ENCODE results near the gene ACACB. TPM values are rescaled to one million over a fixed set of nuclear protein-coding genes. Genes with fewer than 3 reads are reported as not detected.

The ACACB gene
- total RNA-seq, 6 experiments from 2014 or later, result 107 to 237 (median 187) TPM

DNA sequence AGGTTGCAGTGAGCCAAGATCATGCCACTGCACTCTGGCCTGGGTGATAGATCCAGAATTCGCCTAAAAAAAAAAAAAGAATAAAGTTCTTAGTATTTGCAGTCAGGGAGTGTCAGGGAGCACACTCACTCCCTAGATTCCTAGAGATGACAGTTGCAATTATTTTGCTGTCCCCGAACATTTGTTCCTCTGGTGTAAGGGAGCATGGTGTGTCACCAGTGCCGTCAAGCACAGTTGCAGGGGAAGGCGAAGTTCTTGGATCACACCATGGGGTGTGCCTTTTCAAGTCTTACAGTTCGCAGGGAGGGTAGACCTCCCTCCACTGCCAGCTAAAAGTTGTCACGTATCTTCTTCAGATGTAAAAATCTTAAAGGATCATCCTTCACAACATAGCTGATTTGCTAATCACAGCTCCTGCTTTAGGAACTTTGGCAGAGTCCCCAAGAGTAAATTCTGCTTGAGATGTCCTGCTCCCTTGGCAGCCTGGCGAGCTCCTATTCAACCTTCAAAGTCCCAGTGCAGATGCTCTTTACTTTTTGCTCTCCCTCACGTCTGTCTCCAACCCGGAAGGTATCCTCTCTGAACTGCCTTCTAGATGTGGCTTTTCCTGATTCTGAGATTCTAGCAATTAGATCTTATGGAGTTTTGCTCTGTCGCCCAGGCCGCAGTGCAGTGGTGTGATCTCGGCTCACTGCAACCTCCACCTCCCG lies 11.3 kb downstream of the ACACB start:
- Histone ChIP-seq H3K4me3 (no peak overlapping the region), H3K36me3 (no peaks in the 10 kb centered on the region), H3K27me3 (no peaks in the 10 kb centered on the region), H3K27ac (peak overlapping the region in 1 of 3 donors; percentile 87), H3K9me3 (no peaks in the 10 kb centered on the region), H3K4me1 (peaks cover 0 to 45% (median 19%) of the 10 kb centered on the region in 4 donors)
- DNase-seq (no peak), ATAC-seq (no peak)
- TF ChIP-seq POLR2A (IDR thresholded peaks at IDR 0.05), result no peak
- TF ChIP-seq, protein P1, sequence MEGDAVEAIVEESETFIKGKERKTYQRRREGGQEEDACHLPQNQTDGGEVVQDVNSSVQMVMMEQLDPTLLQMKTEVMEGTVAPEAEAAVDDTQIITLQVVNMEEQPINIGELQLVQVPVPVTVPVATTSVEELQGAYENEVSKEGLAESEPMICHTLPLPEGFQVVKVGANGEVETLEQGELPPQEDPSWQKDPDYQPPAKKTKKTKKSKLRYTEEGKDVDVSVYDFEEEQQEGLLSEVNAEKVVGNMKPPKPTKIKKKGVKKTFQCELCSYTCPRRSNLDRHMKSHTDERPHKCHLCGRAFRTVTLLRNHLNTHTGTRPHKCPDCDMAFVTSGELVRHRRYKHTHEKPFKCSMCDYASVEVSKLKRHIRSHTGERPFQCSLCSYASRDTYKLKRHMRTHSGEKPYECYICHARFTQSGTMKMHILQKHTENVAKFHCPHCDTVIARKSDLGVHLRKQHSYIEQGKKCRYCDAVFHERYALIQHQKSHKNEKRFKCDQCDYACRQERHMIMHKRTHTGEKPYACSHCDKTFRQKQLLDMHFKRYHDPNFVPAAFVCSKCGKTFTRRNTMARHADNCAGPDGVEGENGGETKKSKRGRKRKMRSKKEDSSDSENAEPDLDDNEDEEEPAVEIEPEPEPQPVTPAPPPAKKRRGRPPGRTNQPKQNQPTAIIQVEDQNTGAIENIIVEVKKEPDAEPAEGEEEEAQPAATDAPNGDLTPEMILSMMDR (IDR thresholded peaks at IDR 0.05), result no peak
- intact Hi-C loops (cut with DNase I), result no loop called here
- 74% methylated on average over 11 of the region's 13 CpGs for WGBS (ENCODE audit: insufficient coverage, low coverage, low lambda C conversion rate, missing lambda C conversion rate)

DNA sequence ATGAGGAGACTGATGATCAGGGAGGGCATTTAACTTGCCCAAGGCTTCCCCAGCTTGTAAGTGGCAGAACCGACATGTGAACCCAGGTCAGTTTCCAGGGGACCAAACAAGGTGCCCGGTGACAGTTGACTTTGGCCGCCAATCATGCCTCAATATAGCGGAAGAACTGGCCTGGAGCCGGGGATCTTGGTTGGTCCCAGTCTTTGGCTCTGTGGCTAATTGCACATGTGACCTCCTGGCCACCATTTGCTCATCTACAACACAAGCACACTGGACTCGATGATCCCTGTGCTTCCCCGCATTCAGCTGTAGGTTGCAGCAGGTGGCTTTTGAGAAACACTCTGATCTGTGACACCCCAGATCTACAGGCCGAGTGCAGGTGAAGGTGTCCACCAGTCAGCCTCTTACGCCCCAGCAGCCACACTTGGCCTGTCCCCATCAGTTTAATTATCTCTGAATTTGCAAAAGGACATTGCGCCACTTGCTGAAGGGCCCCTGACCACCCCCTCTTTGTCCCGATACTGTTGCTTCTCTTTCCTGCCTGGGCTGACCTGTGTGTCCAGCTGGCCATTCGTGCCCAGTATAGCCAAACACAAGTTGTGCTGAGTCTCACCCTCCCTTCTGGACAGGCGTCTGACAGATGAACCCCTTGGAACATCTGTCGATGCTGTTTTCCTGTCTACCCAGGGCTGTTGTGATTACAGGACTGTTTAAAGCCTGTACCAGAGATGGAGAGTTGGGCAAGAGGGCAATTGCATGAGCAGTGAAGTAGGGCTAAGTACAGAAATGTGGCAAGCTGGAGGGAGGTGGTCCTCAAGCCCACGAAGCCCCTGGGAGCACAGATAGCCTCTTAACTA lies 14.1 kb downstream of the ACACB start:
- ATAC-seq (peak; percentile 23 to 54 (median 50)), DNase-seq (peak; percentile 46 to 91 (median 88))
- 26% methylated on average over 10 of the region's 15 CpGs for WGBS (ENCODE audit: insufficient coverage, low coverage, low lambda C conversion rate, missing lambda C conversion rate)
- Histone ChIP-seq H3K4me1 (peaks cover 0 to 55% (median 22%) of the 10 kb centered on the region in 4 donors), H3K27me3 (no peaks in the 10 kb centered on the region), H3K9me3 (no peaks in the 10 kb centered on the region), H3K27ac (peak overlapping the region; percentile 62 to 87 (median 70)), H3K4me3 (peak overlapping the region in 2 of 3 donors; percentile 69 to 76), H3K36me3 (no peaks in the 10 kb centered on the region)
- TF ChIP-seq, protein P1 (IDR thresholded peaks at IDR 0.05), result no peak
- no peak for TF ChIP-seq POLR2A (IDR thresholded peaks at IDR 0.05)
- intact Hi-C loops (cut with DNase I), result loop anchor here (10.0 kb wide), 1 partner anchor 64 kb away; no protein-coding TSS in a partner anchor

GRCh38 chr12:109131154-109132050 lies 15.0 kb downstream of the ACACB start:
- Histone ChIP-seq H3K4me3 (peak overlapping the region; percentile 32 to 76 (median 69)), H3K4me1 (peaks cover 0 to 62% (median 21%) of the 10 kb centered on the region in 4 donors), H3K9me3 (no peaks in the 10 kb centered on the region), H3K27ac (peak overlapping the region; percentile 62 to 87 (median 70)), H3K27me3 (no peaks in the 10 kb centered on the region), H3K36me3 (no peaks in the 10 kb centered on the region)
- ATAC-seq, result peak; percentile 74 to 85 (median 74)
- intact Hi-C loops (cut with DNase I), result loop anchor here (10.0 kb wide), 1 partner anchor 63 kb away; no protein-coding TSS in a partner anchor
- WGBS (ENCODE audit: insufficient coverage, low coverage, low lambda C conversion rate, missing lambda C conversion rate), result 28% methylated on average over 15 of the region's 24 CpGs
- peak; percentile 69 for TF ChIP-seq POLR2A (IDR thresholded peaks at IDR 0.05)
- TF ChIP-seq, protein P1 (IDR thresholded peaks at IDR 0.05), result no peak
- DNase-seq, result peak; percentile 88 to 94 (median 91)
